ENCODE results near the gene FOXP1.

- TF ChIP-seq CTCF (IDR thresholded peaks at IDR 0.05; ENCODE audit: insufficient read depth, low read depth, low read length) (no peak), EZH2 (IDR thresholded peaks at IDR 0.05; ENCODE audit: insufficient read depth, low read length) (no peak)
These were observed 161.5 kb downstream of the FOXP1 start for GRCh38 chr3:71421820-71422566.

Data from astrocyte (in vitro differentiated cells and primary cell).